ENCODE measurements around the gene GET3. TPM values are rescaled to one million over a fixed set of nuclear protein-coding genes. Genes with fewer than 3 reads are reported as not detected.
"Not testable (repeated sequence)": the region's sequence is repeated elsewhere in the genome, so short reads cannot be mapped to it uniquely, and the experiment has no call there.

Gene GET3
- polyA plus RNA-seq, 3 donors, result 50.9 to 94.1 (median 93.1) TPM

DNA sequence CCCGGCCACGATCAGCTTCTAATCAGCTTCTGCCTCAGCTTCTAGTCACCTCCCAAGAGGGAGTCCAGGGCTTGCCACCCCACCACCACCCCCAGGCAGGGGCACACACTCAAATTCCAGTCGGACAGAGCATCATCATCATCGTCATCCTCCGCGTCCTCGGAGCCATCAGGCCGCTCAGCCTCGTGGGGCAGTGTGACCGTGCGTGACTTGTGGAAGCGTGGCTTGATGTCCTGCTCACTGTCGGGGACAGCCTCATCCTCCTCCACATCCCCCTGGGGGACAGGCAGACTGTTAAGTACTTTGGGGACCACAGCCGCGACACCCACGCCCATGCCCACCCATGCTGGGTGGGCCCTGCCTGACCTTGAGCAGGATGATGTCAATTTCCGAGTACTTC lies 26.1 kb upstream of the GET3 start:
- 90 to 94% (median 93%) methylated on average over 17 of the region's 17 CpGs for WGBS, 3 donors
- no peak overlapping the region for H3K27ac ChIP-seq (ENCODE audit: low read depth, low read length)

DNA sequence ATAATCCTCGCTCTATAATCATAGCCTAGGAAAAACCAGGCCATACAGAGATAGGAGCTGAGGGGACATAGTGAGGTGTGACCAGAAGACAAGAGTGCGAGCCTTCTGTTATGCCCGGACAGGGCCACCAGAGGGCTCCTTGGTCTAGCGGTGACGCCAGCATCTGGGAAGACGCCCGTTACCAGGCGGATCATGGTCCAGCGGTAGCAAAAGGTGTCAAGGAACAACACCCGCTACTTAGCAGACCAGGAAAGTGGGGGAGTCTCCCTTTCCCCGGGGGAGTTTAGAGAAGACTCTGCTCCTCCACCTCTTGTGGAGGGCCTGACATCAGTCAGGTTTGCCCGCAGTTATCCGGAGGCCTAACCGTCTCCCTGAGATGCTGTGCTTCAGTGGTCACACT lies 25.2 kb upstream of the GET3 start:
- WGBS, 3 donors, result 43 to 51% (median 47%) methylated on average over 10 to 11 of the region's 14 CpGs
- not testable (repeated sequence) for H3K27ac ChIP-seq (ENCODE audit: low read depth, low read length)

DNA sequence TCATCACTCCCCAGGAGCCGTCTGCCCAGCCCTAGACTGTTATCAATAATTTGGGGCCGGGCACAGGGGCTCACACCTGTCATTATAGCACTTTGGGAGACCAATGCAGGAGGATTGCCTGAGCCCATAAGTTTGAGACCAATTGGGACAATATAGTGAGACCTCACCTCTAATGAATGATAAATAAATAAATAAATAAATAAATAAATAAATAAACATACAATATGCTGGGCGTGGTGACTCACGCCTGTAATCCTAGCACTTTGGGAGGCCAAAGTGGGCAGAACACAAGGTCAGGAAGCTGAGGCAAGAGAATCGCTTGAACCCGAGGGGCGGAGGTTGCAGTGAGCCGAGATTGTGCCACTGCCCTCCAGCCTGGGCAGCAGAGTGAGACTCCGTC lies 24.0 kb upstream of the GET3 start:
- 89 to 96% (median 93%) methylated on average over 9 of the region's 9 CpGs for WGBS, 3 donors
- not testable (repeated sequence) for H3K27ac ChIP-seq (ENCODE audit: low read depth, low read length)

DNA sequence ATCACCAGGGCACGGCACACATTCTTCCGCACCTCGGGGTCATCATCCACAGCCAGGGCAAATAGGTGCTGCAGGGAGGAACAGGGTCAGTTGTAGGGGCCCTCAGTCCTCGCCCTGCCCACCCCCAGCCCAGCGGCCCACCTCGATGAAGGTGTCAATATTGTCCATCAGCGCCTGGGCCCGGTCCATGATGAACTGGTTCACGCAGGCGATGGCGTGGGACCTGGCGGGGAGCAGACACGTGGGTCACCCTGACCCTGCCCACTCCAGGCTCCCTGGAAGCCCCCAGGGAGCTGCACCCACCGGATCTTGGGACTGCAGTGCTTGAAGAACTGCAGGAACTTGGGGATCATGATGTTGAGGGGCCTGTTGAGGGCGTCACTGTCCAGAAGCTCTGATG lies 22.2 kb upstream of the GET3 start:
- 93 to 94% (median 93%) methylated on average over 15 of the region's 15 CpGs for WGBS, 3 donors

DNA sequence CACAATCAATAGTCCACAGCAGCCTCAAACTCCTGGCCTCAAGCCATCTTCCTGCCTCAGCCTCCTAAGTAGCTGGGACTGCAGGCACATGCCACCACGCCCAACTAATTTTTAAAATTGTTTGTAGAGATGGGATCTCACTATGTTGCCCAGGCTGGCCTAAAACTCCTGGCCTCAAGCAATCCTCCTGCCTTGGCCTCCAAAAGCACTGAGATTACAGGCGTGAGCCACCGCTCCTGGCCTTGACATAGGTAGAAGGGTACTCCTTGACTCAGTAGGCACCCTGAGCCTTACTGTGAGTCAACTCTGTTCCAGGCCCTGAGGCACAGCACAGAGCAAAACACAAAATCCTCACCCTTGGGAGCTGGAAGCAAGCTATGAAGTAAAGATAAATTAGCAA lies 21.4 kb upstream of the GET3 start:
- 88 to 95% (median 94%) methylated on average over 3 of the region's 3 CpGs for WGBS, 3 donors
- H3K27ac ChIP-seq (ENCODE audit: low read depth, low read length), result no peak overlapping the region

More for the DNA sequence above, 22.2 kb upstream of the GET3 start:
- H3K27ac ChIP-seq (ENCODE audit: low read depth, low read length), result no peak overlapping the region

DNA sequence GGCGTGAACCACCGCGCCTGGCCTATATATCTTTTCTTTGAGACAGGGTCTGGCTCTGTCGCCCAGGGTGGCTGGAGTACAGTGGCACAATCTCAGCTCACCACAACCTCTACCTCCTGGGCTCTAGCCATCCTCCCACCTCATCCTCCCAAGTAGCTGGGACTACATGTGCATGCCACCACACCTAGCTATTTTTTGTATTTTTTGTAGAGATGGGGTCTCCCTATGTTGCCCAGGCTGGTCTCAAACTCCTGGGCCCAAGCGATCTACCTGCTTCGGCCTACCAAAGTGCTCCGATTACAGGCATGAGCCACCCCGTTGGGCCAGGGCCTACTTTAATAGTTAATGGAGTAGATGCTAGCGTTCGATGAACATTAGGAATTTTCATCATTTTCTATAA lies 17.0 kb upstream of the GET3 start:
- no peak overlapping the region for H3K27ac ChIP-seq (ENCODE audit: low read depth, low read length)

DNA sequence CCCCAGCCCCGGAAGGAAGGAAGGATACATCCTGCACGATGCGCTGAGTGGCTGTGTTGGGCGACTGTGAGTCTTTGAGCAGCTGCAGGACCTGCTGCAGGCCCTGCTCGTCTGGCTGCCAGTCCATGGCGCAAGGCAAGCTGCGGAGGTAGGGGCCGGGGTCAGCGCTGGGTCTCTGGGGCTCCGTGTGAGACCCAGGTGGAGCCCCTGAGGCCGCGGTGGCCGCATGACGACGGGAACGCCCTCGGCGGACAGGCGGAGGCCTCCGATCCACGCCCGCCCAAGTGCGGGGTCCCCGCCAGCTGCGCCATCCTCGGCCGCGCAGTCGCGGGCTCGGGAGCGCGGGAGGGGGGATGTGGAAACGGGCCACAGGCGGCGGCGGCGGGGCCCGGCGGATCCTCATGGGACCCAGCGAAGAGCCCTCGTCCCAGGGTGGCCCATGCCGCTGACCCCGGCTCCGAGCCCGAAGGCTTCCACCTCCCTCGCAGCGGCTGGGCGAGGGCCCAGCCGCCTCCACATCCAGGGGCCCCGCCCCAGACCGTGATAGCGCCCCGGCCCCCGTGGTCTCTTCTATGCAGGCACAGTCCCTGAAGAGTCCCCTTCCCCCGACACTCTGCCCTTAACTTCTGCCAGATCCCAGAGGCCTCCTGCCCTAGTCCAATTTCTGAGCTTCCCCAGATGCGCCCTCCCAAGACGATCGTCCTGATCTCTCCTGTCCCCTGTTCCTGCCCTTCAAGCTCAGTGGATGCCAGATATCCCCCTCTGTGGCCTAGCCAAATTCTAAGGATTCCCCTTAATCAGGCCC lies 16.2 kb upstream of the GET3 start:
- WGBS, 3 donors, result 7 to 10% (median 8%) methylated on average over 51 to 59 of the region's 59 CpGs

More for the DNA sequence above, 17.0 kb upstream of the GET3 start:
- 76 to 87% (median 80%) methylated on average over 10 of the region's 10 CpGs for WGBS, 3 donors

DNA sequence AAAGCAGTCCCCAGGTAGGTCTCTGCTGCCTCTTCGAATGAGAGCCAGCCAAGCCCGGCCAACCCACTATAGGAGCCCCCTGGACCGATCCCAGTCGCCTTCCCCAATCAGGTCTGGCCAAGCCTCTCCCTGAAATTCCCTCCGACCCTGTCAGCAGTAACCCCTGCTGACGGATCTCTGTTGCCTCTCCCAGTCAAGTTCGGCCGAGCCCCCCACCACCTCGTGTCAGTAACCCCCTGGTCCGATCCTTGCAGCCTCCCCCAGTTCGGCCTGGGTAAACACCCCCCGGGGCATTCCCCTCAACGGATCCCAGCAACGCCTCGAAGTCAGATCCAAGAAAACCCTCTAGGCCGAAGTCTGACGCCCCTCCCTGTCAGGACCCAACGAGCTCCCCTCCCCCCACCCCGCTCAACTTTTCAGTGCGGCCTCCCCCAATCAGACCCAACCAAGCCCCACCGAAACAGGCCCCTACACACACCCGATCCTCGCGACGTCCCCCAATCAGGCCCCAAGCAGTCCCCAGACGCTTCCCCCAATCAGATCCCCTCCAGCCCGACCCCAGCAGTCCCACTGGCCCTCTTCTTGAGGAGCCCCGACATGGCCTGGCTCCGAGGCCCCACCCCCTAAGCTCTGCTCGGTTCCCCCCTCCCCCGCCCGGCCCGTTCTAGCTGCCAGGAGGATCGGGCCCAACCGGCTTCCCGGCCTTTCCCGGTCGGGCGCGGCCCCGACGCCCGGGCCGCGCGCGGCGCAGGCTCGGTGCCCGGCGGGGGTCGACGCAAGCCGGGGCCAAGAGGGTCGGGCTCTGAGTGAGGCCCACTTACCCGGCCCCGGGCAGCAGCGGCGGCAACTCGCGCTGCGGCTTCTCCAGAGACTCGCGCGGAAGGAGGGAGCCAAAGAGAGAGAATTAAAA lies 15.4 kb upstream of the GET3 start:
- WGBS, 3 donors, result 0 to 1% (median 1%) methylated on average over 56 to 65 of the region's 65 CpGs
- H3K27ac ChIP-seq (ENCODE audit: low read depth, low read length), result no peak overlapping the region

More for the DNA sequence above, 16.2 kb upstream of the GET3 start:
- H3K27ac ChIP-seq (ENCODE audit: low read depth, low read length), result no peak overlapping the region

DNA sequence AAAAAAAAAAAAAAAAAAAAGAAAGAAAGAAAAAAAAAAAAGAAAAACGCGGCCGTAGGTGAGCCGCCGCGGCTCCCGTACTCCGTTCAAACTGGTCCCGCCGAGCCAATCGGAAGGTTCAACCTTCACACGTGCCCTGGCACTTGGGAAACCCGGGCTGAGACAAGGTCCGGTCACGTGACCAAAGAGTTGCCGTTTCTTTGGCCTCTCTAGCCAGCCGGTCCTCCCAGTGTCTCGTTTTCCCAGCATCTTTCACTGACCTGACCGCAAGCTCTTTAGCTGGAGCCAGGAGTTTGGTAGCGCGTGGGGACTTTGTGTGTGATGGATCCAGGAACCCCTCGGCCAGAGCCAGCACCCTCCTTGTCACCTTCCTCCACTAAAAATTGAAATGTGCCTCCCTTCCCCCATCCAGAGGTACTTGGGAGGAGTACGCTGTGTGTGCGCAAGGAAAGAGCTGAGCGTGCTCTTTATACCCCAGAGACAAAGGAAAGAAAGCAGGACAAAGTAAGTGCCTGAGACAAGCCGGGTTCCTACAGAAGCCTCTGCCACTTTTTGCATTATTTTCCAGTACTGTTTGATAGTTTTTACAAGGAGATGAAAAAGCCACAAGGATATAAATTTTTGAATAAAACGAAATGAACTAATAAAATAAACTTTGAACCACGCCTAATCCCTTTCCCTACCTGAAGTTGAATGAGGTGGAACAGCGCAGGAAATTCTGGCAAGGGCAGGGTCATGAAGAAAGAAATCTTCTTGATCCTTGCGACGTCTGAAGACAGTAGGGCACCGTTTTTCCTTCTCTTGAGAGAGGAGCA lies 14.5 kb upstream of the GET3 start:
- peak overlapping the region; percentile 34 for H3K27ac ChIP-seq (ENCODE audit: low read depth, low read length)
- 1% methylated on average over 28 to 32 of the region's 32 CpGs for WGBS, 3 donors

DNA sequence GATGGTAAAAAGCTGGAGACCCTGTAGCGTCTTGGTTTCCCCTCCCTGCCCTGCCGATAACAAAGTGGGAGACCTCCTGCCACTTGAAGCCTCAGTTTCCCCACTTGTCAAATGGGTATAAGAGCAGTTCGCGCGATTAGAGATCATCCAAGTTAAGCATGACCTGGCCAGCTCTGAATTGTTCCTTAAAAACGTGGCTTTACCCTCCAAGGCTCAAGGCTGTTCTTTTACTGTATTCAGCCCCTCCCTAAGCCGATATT lies 14.0 kb upstream of the GET3 start:
- peak overlapping the region; percentile 34 for H3K27ac ChIP-seq (ENCODE audit: low read depth, low read length)

DNA sequence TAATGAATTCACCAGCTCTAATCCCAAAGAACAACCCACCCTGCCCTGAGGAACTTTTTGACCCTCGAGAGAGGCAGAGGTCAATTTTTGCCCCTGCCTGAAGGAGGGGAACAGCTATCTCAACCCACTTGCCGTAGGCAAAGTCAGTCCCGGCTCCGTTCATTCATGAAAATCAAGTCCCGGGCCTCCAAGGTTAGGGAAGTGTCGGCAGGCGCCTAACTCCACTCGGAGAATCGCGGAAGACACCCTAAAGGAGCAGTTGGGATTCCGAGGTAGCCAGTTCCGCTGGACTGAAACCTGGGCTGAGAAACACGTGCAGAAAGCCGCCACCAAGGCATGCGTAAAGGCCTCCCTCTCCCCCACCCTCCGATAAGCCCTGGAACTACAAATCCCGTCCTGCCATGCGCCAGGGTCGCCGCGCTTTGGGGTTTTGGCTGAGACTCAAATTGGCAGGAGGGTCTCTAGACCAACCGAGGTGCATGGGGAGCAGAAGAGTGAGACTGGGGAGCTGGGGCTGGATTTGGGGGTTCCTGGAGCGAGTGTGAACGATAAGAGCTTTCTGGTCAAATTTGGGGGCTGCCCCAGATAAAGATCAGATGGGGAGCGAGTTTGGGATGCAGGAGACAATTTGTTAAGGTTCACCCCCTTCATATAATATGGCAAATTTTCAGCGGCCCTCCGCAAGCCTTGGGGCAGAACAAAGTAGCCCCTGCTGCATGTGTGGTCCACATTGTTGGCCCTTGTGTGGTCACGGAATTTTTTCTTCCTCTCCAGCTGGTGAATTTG lies 13.5 kb upstream of the GET3 start, which contains the start of gene TNPO2:
Gene TNPO2 (minus strand): TSS at position 292 of the 786 bp plus-strand sequence. CDS start 2,955 bp downstream, outside the sequence.
- WGBS, 3 donors, result 3 to 4% (median 4%) methylated on average over 28 of the region's 28 CpGs
- H3K27ac ChIP-seq (ENCODE audit: low read depth, low read length), result peak within 1 kb of the TSS; percentile 34

More for the DNA sequence above, 14.0 kb upstream of the GET3 start:
- WGBS, 3 donors, result 0 to 2% (median 0%) methylated on average over 7 of the region's 7 CpGs

DNA sequence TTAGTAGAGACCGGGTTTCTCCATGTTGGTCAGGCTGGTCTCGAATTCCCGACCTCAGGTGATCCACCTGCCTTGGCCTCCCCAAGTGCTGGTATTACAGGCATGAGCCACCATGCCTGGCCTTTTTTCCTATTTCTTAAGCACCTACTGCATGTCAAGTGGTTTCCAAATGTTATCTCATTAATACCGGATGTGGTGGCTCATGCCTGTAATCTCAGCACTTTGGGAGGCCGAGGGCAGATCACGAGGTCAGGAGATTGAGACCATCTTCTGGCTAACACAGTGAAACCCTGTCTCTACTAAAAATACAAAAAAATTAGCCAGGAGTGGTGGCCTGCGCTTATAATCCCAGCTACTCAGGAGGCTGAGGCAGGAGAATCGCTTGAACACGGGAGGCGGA lies 11.7 kb upstream of the GET3 start:
- WGBS, 3 donors, result 94 to 96% (median 95%) methylated on average over 10 of the region's 10 CpGs

DNA sequence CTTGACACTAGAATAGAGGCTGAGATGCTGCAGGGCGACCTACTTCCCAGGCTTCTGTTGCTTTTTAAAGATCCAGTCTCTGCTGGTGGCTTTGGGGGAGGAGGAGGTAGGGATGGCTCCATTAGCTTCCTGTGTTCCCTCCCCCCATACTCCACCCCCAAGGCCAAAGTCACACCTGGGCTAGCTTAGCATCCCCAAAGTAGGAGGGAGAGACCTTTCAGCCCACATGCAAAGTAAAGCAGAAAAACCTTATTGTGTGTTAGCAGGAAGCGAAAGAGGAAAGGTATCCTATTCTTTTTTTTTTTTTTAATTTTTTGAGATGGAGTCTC lies 10.3 kb upstream of the GET3 start:
- no peak overlapping the region for H3K27ac ChIP-seq (ENCODE audit: low read depth, low read length)
- 91 to 100% (median 95%) methylated on average over 2 of the region's 2 CpGs for WGBS, 3 donors

More for the DNA sequence above, 11.7 kb upstream of the GET3 start:
- H3K27ac ChIP-seq (ENCODE audit: low read depth, low read length), result not testable (repeated sequence)

DNA sequence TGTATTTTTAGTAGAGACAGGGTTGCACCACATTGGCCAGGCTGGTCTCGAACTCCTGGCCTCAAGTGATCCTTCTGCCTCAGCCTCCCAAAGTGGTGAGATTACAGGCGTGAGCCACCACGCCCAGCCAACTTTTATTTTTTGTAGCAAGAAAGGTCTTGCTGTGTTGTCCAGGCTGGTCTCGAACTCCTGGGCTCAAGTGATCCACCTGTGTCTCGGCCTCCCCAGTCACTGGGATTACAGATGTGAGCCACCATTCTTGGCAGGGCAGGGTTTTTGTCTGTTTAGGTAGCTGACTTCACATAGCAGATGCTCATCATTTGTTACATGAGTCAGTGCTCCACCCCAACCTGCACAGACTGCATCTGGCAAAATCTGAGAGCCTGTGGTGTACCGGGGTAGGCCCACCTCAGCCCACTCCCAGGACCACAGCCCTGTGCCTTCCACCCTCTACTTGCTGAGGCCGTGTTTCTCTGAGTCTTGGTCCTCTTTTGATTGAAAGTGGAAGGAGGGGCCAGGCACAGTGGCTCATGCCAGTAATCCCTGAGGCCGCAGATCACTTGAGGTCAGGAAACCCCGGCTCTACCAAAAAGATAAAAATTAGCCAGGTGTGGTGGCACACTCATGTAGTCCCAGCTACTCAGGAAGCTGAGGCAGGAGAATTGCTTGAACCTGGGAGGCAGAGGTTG lies 9.4 kb upstream of the GET3 start:
- H3K27ac ChIP-seq (ENCODE audit: low read depth, low read length), result no peak overlapping the region
- 90 to 97% (median 96%) methylated on average over 9 of the region's 9 CpGs for WGBS, 3 donors

DNA sequence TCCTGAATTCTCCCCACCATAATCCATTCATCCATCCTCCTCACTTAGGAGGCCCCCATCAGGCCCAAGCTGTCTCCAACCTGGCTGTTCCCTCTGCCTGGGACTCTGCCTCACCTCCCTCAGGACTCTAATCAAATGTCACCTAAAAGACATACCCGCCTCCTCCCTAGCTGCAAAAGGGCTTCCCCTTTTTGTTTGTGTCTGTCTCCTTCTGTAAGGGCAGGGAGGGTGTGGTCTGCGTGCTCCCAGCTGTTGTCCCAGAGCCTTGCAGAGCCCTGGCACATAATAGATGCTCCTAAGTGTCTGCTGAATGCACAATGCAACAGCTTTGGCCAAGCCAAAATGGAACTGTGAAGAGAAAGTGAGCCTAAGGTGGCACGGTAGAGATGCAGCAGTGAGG lies 7.2 kb upstream of the GET3 start:
- WGBS, 3 donors, result 73 to 88% (median 83%) methylated on average over 3 of the region's 3 CpGs
- H3K27ac ChIP-seq (ENCODE audit: low read depth, low read length), result peak overlapping the region; percentile 26

DNA sequence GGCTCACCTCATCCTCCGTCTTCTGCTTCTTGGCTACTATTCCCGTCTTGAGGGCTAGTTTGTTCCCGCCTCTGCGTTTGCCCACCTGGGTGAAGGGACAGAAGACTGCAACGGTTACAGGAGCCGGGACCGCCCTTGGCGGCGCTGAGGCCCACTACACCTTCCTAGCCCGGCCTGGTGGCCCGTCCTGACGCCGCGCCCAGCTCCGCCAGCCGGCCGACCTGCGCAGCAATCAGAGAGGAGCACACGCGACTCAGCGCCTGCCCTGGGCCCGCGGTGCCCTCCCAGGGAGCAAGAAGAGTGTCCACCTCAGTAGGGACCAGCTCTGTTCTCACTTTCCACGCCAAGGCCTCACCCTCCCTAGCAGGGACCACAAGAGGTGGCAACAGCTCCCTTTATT lies 6.0 kb upstream of the GET3 start:
- 90 to 93% (median 90%) methylated on average over 24 of the region's 24 CpGs for WGBS, 3 donors

DNA sequence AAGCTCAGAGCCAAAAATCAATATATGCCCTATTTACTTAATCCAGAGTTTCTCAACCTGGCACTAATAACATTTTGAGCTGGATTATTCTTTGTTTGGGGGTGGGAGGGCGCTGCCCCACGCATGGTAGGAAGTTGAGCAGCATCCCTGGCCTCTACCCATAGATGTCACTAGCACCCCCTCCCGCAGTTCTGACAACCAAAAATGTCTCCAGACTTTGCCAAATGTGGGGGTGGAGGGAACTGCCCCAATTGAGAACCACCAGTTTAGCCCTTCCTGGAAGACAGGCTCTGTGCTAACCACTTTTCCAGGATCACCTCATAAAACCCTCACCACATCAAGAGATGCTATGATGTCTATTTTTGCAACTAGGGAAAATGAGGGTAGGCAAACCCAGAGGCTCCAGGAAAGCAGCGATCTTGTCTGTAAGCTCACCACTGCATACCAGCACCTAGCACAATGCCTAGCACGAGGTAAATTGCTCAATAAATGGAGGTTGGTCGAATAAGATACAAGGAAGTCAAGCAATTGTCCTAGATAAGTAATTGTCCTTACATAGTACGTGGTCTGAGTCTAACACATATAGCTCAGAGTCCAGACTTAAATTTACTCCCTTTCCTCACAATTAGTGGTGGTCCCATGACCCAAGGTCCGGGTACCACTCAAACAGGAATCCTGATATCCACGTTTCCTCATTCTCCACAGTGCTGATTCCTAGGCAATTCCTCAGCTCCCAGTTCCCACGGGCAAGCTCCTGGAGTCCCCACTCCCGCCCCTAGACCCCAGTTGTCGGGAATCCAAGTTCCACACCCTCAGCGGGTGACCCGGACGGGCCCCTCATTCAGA lies 3.7 kb upstream of the GET3 start:
- WGBS, 3 donors, result 0 to 2% (median 1%) methylated on average over 15 of the region's 15 CpGs
- peak overlapping the region; percentile 7 for H3K27ac ChIP-seq (ENCODE audit: low read depth, low read length)

More for the DNA sequence above, 6.0 kb upstream of the GET3 start:
- H3K27ac ChIP-seq (ENCODE audit: low read depth, low read length), result no peak overlapping the region
